CD4-positive, alpha-beta T cell (primary cell): Measurements from ENCODE around the gene INPP4B. TPM values are rescaled to one million over a fixed set of nuclear protein-coding genes. Genes with fewer than 3 reads are reported as not detected.

Experiments
- ATAC-seq: fragments of 200-7000 bp; cut with Tn5 transposase; one replicate; pipeline ENCODE4 v1.10.0; 2022; ENCODE audit warnings: mild to moderate bottlenecking; ENCODE audit not compliant: poor library complexity
- CTCF ChIA-PET: fragments of 350-600 bp; sonication (Branson Sonifier 250); formaldehyde crosslinking; loops from one replicate; lab custom pipeline; 2021; ENCODE audit warnings: antibody characterized with exemption, inconsistent platforms; lab: Charles Lee
- POLR2A ChIA-PET: fragments of 350-600 bp; sonication (Branson Sonifier 250); formaldehyde crosslinking; loops from one replicate; lab custom pipeline; 2021; ENCODE audit warnings: antibody characterized with exemption, inconsistent platforms; lab: Charles Lee
- DNase-seq, 14 experiments: peaks; one replicate each; pipeline ENCODE4 v3.0.0-alpha.2; 2013 to 2020; ENCODE audit warnings: mixed read lengths in 2 of 14
- H3K27ac ChIP-seq, 2 donors: one replicate each; pipeline versions ENCODE4 v1.5.1 to v1.7.0; 2013; ENCODE audit warnings: low read length in 2 of 2, low read depth in 1 of 2, mild to moderate bottlenecking in 1 of 2
- H3K27me3 ChIP-seq, 2 experiments: 1 replicate in 1 of 2; 2 replicates in 1 of 2; pipeline versions ENCODE4 v1.6.1 to v1.7.0; 2013; ENCODE audit warnings: low read length in 2 of 2, control low read depth in 1 of 2, mild to moderate bottlenecking in 1 of 2, moderate library complexity in 1 of 2; ENCODE audit not compliant: insufficient read depth in 2 of 2, control insufficient read depth in 1 of 2
- H3K36me3 ChIP-seq: one replicate; pipeline ENCODE4 v1.6.1; 2013; ENCODE audit warnings: low read length, control low read depth; ENCODE audit not compliant: insufficient read depth
- H3K4me1 ChIP-seq: one replicate; pipeline ENCODE4 v1.6.1; 2013; ENCODE audit warnings: low read length, control low read depth; ENCODE audit not compliant: insufficient read depth
- H3K4me3 ChIP-seq: one replicate; pipeline ENCODE4 v1.5.1; 2013; ENCODE audit warnings: mild to moderate bottlenecking, low read length, moderate library complexity
- H3K9me3 ChIP-seq, 2 experiments: 1 replicate in 1 of 2; 2 replicates in 1 of 2; pipeline versions ENCODE4 v1.6.1 to v1.7.0; 2013; ENCODE audit warnings: low read length in 2 of 2, mild to moderate bottlenecking in 2 of 2, control low read depth in 1 of 2, moderate library complexity in 1 of 2; ENCODE audit not compliant: control insufficient read depth in 1 of 2, insufficient read depth in 1 of 2
- H3K27ac Mint-ChIP-seq: one replicate; pipeline ENCODE4 v1.8.0; 2020; ENCODE audit warnings: mixed read lengths
- H3K27me3 Mint-ChIP-seq: one replicate; pipeline ENCODE4 v1.8.0; 2021; ENCODE audit warnings: mixed read lengths
- H3K36me3 Mint-ChIP-seq: one replicate; pipeline ENCODE4 v1.8.0; 2021; ENCODE audit warnings: low read depth, mixed read lengths
- H3K4me1 Mint-ChIP-seq: one replicate; pipeline ENCODE4 v1.8.0; 2021; ENCODE audit warnings: low read depth, mixed read lengths
- H3K4me3 Mint-ChIP-seq: one replicate; pipeline ENCODE4 v1.8.0; 2020; ENCODE audit warnings: mild to moderate bottlenecking, mixed read lengths
- H3K9me3 Mint-ChIP-seq: one replicate; pipeline ENCODE4 v1.8.0; 2020; ENCODE audit warnings: mixed read lengths
- CTCF ChIP-seq: fragments of 200-600 bp; IDR thresholded peaks from one replicate; pipeline ENCODE4 v1.8.0; 2022; ENCODE audit warnings: antibody characterized with exemption, mild to moderate bottlenecking
- intact Hi-C, 2 experiments: fragments of 100-400 bp; cut with DNase I in 1 of 2; cut with micrococcal nuclease in 1 of 2; formaldehyde crosslinking; loops; one replicate each; pipeline versions ENCODE4 v1.15.1 to v1.9.0; 2023 to 2025; cut with DNase I, micrococcal nuclease
- total RNA-seq, 174 experiments: library from RNA in 2 of 174; stranded (reverse) in 2 of 174; gene quantifications; one replicate each; pipeline ENCODE4 v1.2.3 and lab custom pipeline; 2021 to 2026

Gene INPP4B
- total RNA-seq, 2 experiments from 2014 or later, result 50.7 to 53.8 TPM

DNA sequence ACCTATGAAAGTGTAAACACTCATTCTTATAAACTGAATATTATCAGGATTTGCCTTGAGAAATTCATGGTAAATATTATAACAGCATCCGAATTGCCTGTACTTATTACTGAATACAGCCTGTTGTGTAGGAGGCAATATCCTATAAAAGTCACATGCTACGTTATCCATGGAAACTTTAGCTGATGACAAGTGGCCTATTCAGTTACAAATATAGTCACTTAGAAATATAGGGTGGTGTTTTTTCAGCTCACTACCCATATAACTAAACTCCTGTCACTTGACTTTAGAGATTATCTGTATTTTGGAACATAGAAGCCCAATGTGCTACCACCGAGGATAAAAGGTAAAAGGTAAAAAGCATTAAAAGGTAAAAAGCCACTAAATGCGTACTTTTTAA, 493.4 kb downstream of the INPP4B start:
- POLR2A ChIA-PET, result interaction anchor here (1.0 to 9.6 kb wide), 6 partner anchors 52 to 494 kb away, joined by 3 to 116 read pairs (median 5); partner anchors contain the start of gene INPP4B
- CTCF ChIA-PET, result interaction anchor here (0.7 to 5.1 kb wide), 21 partner anchors 13 to 367 kb away, joined by 3 to 32 read pairs (median 4); no protein-coding TSS in a partner anchor
- peak overlapping the region; percentile 89 for H3K27ac Mint-ChIP-seq

GRCh38 chr4:142351958-142352357, 494.1 kb downstream of the INPP4B start:
- ATAC-seq (no peak), DNase-seq (no peak)
- no peak for TF ChIP-seq CTCF
- H3K27me3 ChIP-seq, result no peaks in the 10 kb centered on the region
- H3K4me3 ChIP-seq, result no peak overlapping the region
- H3K36me3 ChIP-seq, result no peaks in the 10 kb centered on the region
- peaks cover 100% of the 10 kb centered on the region for H3K4me1 Mint-ChIP-seq
- H3K9me3 Mint-ChIP-seq, result no peaks in the 10 kb centered on the region
- ChIA-PET POLR2A (interaction anchor here (1.0 to 9.6 kb wide), 6 partner anchors 53 to 494 kb away, joined by 3 to 116 read pairs (median 6); partner anchors contain the start of gene INPP4B), CTCF (interaction anchor here (1.1 to 2.6 kb wide), 4 partner anchors 54 to 368 kb away, joined by 3 to 10 read pairs (median 4); no protein-coding TSS in a partner anchor)
- peaks cover 42% of the 10 kb centered on the region for H3K4me1 ChIP-seq
- H3K9me3 ChIP-seq, result no peaks in the 10 kb centered on the region
- H3K27me3 Mint-ChIP-seq, result no peaks in the 10 kb centered on the region
- H3K27ac ChIP-seq, result peak overlapping the region in 1 of 2 donors; percentile 9
- H3K36me3 Mint-ChIP-seq, result peaks cover 2% of the 10 kb centered on the region
- peak overlapping the region; percentile 0 for H3K4me3 Mint-ChIP-seq
- peak overlapping the region; percentile 89 for H3K27ac Mint-ChIP-seq
- intact Hi-C loops, result loop anchor here (2.0 kb wide), 2 partner anchors 367 to 495 kb away; partner anchors contain the start of gene INPP4B (in 2 of the 2)

More for the DNA sequence above, 493.4 kb downstream of the INPP4B start:
- H3K27ac ChIP-seq, result peak overlapping the region; percentile 7 to 72
- intact Hi-C loops, result loop anchor here (1.0 to 2.0 kb wide), 3 partner anchors 366 to 494 kb away; partner anchors contain the start of gene INPP4B (in 1 of the 2)
- Mint-ChIP-seq H3K4me1 (peaks cover 100% of the 10 kb centered on the region), H3K9me3 (no peaks in the 10 kb centered on the region), H3K27me3 (no peaks in the 10 kb centered on the region), H3K36me3 (no peaks in the 10 kb centered on the region), H3K4me3 (peak overlapping the region; percentile 52)
- no peak overlapping the region for H3K4me3 ChIP-seq
- TF ChIP-seq CTCF, result no peak
- H3K27me3 ChIP-seq, result no peaks in the 10 kb centered on the region
- no peaks in the 10 kb centered on the region for H3K36me3 ChIP-seq
- peaks cover 46% of the 10 kb centered on the region for H3K4me1 ChIP-seq
- no peak for ATAC-seq
- no peak for DNase-seq
- H3K9me3 ChIP-seq, result no peaks in the 10 kb centered on the region

DNA sequence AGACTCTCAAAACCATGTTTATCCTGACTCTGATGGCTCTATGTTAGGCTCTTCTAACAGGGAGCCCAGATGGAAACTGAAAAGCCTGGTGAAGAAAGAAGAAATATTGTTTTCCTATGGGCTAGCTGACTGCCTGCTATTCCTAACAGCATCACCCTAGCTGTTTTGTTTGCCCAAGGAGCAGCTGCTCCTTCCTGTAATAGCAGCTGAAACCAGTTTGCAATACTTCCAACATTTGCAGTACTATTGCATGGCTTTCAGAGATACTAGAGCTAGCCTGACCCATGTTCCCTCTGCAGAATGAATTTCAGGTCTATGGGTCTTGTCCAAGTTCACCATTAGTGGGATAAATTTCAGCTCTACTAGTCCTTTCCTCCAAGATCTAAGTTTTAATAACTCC, 495.2 kb downstream of the INPP4B start:
- Histone ChIP-seq H3K27me3 (no peaks in the 10 kb centered on the region), H3K4me1 (peaks cover 33% of the 10 kb centered on the region), H3K4me3 (no peak overlapping the region), H3K36me3 (no peaks in the 10 kb centered on the region), H3K27ac (no peak overlapping the region), H3K9me3 (no peaks in the 10 kb centered on the region)
- DNase-seq, result no peak
- ChIA-PET CTCF (interaction anchor here (1.1 to 1.2 kb wide), 2 partner anchors 68 to 216 kb away, joined by 3 to 4 read pairs; no protein-coding TSS in a partner anchor), POLR2A (interaction anchor here (0.7 to 9.6 kb wide), 7 partner anchors 22 to 369 kb away, joined by 3 to 116 read pairs (median 4); no protein-coding TSS in a partner anchor)
- Mint-ChIP-seq H3K4me3 (peak overlapping the region; percentile 31), H3K27ac (peak overlapping the region; percentile 89), H3K4me1 (peaks cover 100% of the 10 kb centered on the region), H3K27me3 (no peaks in the 10 kb centered on the region), H3K36me3 (peaks cover 10% of the 10 kb centered on the region), H3K9me3 (no peaks in the 10 kb centered on the region)
- no peak for ATAC-seq
- intact Hi-C loops, result loop anchor here in 1 of 2 experiments (2.0 kb wide), 1 partner anchor 496 kb away; the partner anchor contains the start of gene INPP4B
- no peak for TF ChIP-seq CTCF
